Prostate gland (tissue), 2 donors: ENCODE data around the gene STRN3. TPM values are rescaled to one million over a fixed set of nuclear protein-coding genes. Genes with fewer than 3 reads are reported as not detected.

Source experiments
- DNase-seq: peaks from one replicate; pipeline ENCODE4 v3.0.0-alpha.2; 2019; ENCODE audit warnings: low spot score
- H3K27ac ChIP-seq, 2 donors: fragments of 200-600 bp; sonication (generic); 2 replicates each; pipeline ENCODE4 v1.5.1; 2017 to 2019
- H3K27me3 ChIP-seq: fragments of 200-600 bp; sonication (generic); replicated peaks from 2 replicates; pipeline ENCODE4 v1.5.1; 2019; ENCODE audit not compliant: insufficient read depth
- H3K36me3 ChIP-seq, 2 donors: fragments of 200-600 bp; sonication (generic); 1 replicate in 1 of 2; 2 replicates in 1 of 2; pipeline versions ENCODE4 v1.5.1 to v1.8.1; 2017 to 2019
- H3K4me1 ChIP-seq: fragments of 200-600 bp; sonication (generic); replicated peaks from 2 replicates; pipeline ENCODE4 v1.5.1; 2019
- H3K4me3 ChIP-seq, 2 donors: fragments of 200-600 bp; sonication (generic); 2 replicates each; pipeline ENCODE4 v1.5.1; 2017 to 2019
- H3K9me3 ChIP-seq: fragments of 200-600 bp; sonication (generic); 2 replicates; pipeline ENCODE4 v1.5.1; 2017
- CTCF ChIP-seq, 4 experiments: fragments of 200-600 bp in 2 of 4; fragments of 450-650 bp in 2 of 4; sonication (generic) in 2 of 4; IDR thresholded peaks; 1 replicate in 3 of 4; 2 replicates in 1 of 4; pipeline ENCODE4 v1.5.1; 2016 to 2019; ENCODE audit warnings: antibody characterized with exemption in 4 of 4, mild to moderate bottlenecking in 2 of 4, moderate library complexity in 2 of 4
- POLR2A ChIP-seq: fragments of 450-650 bp; IDR thresholded peaks from one replicate; pipeline ENCODE4 v1.6.1; 2016; ENCODE audit warnings: antibody characterized with exemption, mild to moderate bottlenecking
- POLR2AphosphoS5 ChIP-seq: sonication (generic); formaldehyde crosslinking; IDR thresholded peaks from one replicate; pipeline ENCODE4 v1.6.1; 2017; ENCODE audit warnings: antibody characterized with exemption
- WGBS: methylation state at CpG from one replicate; pipeline ENCODE4 v1.1.5; 2018; 5-methylcytosine and 5-hydroxymethylcytosine counted together
- intact Hi-C: fragments of 100-400 bp; cut with DNase I; formaldehyde crosslinking; loops from one replicate; pipeline ENCODE4 v1.14.2; 2022
- total RNA-seq, 2 donors: library from RNA; depleted of rRNA; stranded (reverse); fragments of >200 nt; gene quantifications; one replicate each; pipeline ENCODE4 v1.1.0, GENCODE V29; 2016

STRN3 gene
- total RNA-seq, 2 donors from 2014 or later: 25.6 to 40.5 TPM

GRCh38 chr14:31026450-31027235, 464 bp upstream of the STRN3 start:
- intact Hi-C loops: loop anchor here (2.0 kb wide), 1 partner anchor 180 kb away; the partner anchor contains the start of gene HECTD1
- Histone ChIP-seq H3K27me3 (no peaks in the 10 kb centered on the region), H3K36me3 (no peaks in the 10 kb centered on the region), H3K9me3 (no peaks in the 10 kb centered on the region), H3K27ac (peak overlapping the region; percentile 99), H3K4me3 (peak overlapping the region; percentile 99 to 100), H3K4me1 (no peaks in the 10 kb centered on the region)
- TF ChIP-seq CTCF (IDR thresholded peaks at IDR 0.05) (peak in 2 of 4 experiments; percentile 31 to 39), POLR2A (peak; percentile 70), POLR2AphosphoS5 (peak; percentile 91)
- WGBS: under 1% methylated on average over 48 of the region's 48 CpGs
- peak; percentile 97 for DNase-seq

GRCh38 chr14:31025367-31026076, 657 bp downstream of the STRN3 start, which contains the start of gene AP4S1:
Gene AP4S1, plus strand, starts transcription at chr14:31025649. Its CDS starts 40,548 bp downstream, at chr14:31066197.
- H3K4me3 ChIP-seq: peak within 1 kb of the TSS; percentile 99 to 100
- no peaks in the 10 kb centered on the region for H3K4me1 ChIP-seq
- under 1% methylated on average over 21 of the region's 53 CpGs for WGBS
- peak within 1 kb of the TSS; percentile 99 for H3K27ac ChIP-seq
- intact Hi-C loops: loop anchor here (2.0 kb wide), 1 partner anchor 181 kb away; the partner anchor contains the start of gene HECTD1
- TF ChIP-seq POLR2AphosphoS5 (peak; percentile 7), CTCF (IDR thresholded peaks at IDR 0.05) (no peak)
- peak; percentile 36 for DNase-seq
- H3K36me3 ChIP-seq: no peaks in the 10 kb centered on the region
- H3K9me3 ChIP-seq: no peaks in the 10 kb centered on the region
- no peaks in the 10 kb centered on the region for H3K27me3 ChIP-seq

- H3K4me3 ChIP-seq: peak overlapping the region; percentile 99 to 100
- H3K4me1 ChIP-seq: no peaks in the 10 kb centered on the region
- TF ChIP-seq POLR2A (no peak), CTCF (IDR thresholded peaks at IDR 0.05) (no peak), POLR2AphosphoS5 (no peak)
- DNase-seq: no peak
- no peaks in the 10 kb centered on the region for H3K36me3 ChIP-seq
- no peaks in the 10 kb centered on the region for H3K9me3 ChIP-seq
- 3% methylated on average over 11 of the region's 11 CpGs for WGBS
- H3K27ac ChIP-seq: peak overlapping the region; percentile 99
- H3K27me3 ChIP-seq: no peaks in the 10 kb centered on the region
- intact Hi-C loops: no loop called here
Observed at GRCh38 chr14:31024577-31025366, 1.4 kb downstream of the STRN3 start.

GRCh38 chr14:31024010-31024480, 2.1 kb downstream of the STRN3 start:
- DNase-seq: no peak
- Histone ChIP-seq H3K27ac (no peak overlapping the region), H3K36me3 (no peaks in the 10 kb centered on the region), H3K27me3 (no peaks in the 10 kb centered on the region), H3K4me3 (no peak overlapping the region), H3K9me3 (no peaks in the 10 kb centered on the region), H3K4me1 (no peaks in the 10 kb centered on the region)
- TF ChIP-seq CTCF (IDR thresholded peaks at IDR 0.05) (no peak), POLR2AphosphoS5 (no peak), POLR2A (no peak)
- intact Hi-C loops: no loop called here
